Prostate gland (tissue), 2 donors: ENCODE data around the gene LRRN2.
"Not testable (repeated sequence)": the region's sequence is repeated elsewhere in the genome, so short reads cannot be mapped to it uniquely, and the experiment has no call there.

ENCODE experiments used
- CTCF ChIP-seq, 4 experiments: fragments of 200-600 bp in 2 of 4; fragments of 450-650 bp in 2 of 4; sonication (generic) in 2 of 4; IDR thresholded peaks; 1 replicate in 3 of 4; 2 replicates in 1 of 4; pipeline ENCODE4 v1.5.1; 2016 to 2019; ENCODE audit warnings: antibody characterized with exemption in 4 of 4, mild to moderate bottlenecking in 2 of 4, moderate library complexity in 2 of 4
- POLR2A ChIP-seq: fragments of 450-650 bp; IDR thresholded peaks from one replicate; pipeline ENCODE4 v1.6.1; 2016; ENCODE audit warnings: antibody characterized with exemption, mild to moderate bottlenecking
- POLR2AphosphoS5 ChIP-seq: sonication (generic); formaldehyde crosslinking; IDR thresholded peaks from one replicate; pipeline ENCODE4 v1.6.1; 2017; ENCODE audit warnings: antibody characterized with exemption

GRCh38 chr1:204629459-204629858 lies 56.1 kb downstream of the LRRN2 start:
- not testable (repeated sequence) for TF ChIP-seq CTCF (IDR thresholded peaks at IDR 0.05); POLR2A; POLR2AphosphoS5
